SK-N-SH (cell line): ENCODE results near the gene RAC2. TPM values are rescaled to one million over a fixed set of nuclear protein-coding genes. Genes with fewer than 3 reads are reported as not detected.

Source experiments
- CTCF ChIA-PET: fragments of 300-600, 350-600 bp; formaldehyde crosslinking; extraction: SDS; loops from one replicate; lab custom pipeline; 2021; lab: Yijun Ruan, JAX
- POLR2A ChIA-PET: fragments of 350-600 bp; sonication (Branson Sonifier 250); formaldehyde crosslinking; extraction: SDS; loops from one replicate; lab custom pipeline; 2020; ENCODE audit warnings: antibody characterized with exemption, inconsistent platforms; lab: Yijun Ruan, JAX
- DNase-seq: peaks from one replicate; pipeline ENCODE4 v3.0.0; 2012
- H2AFZ ChIP-seq: fragments of 200-600 bp; sonication (generic); 2 replicates; pipeline ENCODE4 v1.8.1; 2016; ENCODE audit warnings: antibody characterized with exemption, mild to moderate bottlenecking, low read depth
- H3F3A ChIP-seq: fragments of 200-600 bp; sonication (generic); replicated peaks from 2 replicates; pipeline ENCODE3; 2016; ENCODE audit warnings: antibody characterized with exemption, mild to moderate bottlenecking; ENCODE audit not compliant: insufficient read depth
- H3K27ac ChIP-seq, 2 experiments: fragments of 200-500 bp in 1 of 2; fragments of 200-600 bp in 1 of 2; sonication (Bioruptor generic) in 1 of 2; sonication (generic), shearing (Covaris generic) in 1 of 2; 2 replicates each; pipeline versions ENCODE4 v1.5.1 to v1.6.1; 2014 to 2016; ENCODE audit warnings: low read depth in 2 of 2, inconsistent platforms in 1 of 2, low read length in 1 of 2, mild to moderate bottlenecking in 1 of 2, mixed read lengths in 1 of 2
- H3K27me3 ChIP-seq: fragments of 200-600 bp; sonication (generic), shearing (Covaris generic); 2 replicates; pipeline ENCODE4 v1.6.1; 2016; ENCODE audit warnings: mixed run types; ENCODE audit not compliant: insufficient read depth
- H3K36me3 ChIP-seq, 2 experiments: fragments of 200-500 bp in 1 of 2; fragments of 200-600 bp in 1 of 2; sonication (Bioruptor generic) in 1 of 2; sonication (generic) in 1 of 2; replicated peaks in 1 of 2; 2 replicates each; pipeline versions ENCODE3 to v1.5.1; 2014 to 2016; ENCODE audit warnings: low read length in 1 of 2, mild to moderate bottlenecking in 1 of 2; ENCODE audit not compliant: insufficient read depth in 2 of 2, control insufficient read depth in 1 of 2
- H3K4me1 ChIP-seq, 2 experiments: fragments of 200-500 bp in 1 of 2; fragments of 200-600 bp in 1 of 2; sonication (Bioruptor generic) in 1 of 2; sonication (generic), shearing (Covaris generic) in 1 of 2; 2 replicates each; pipeline versions ENCODE4 v1.5.1 to v1.6.1; 2014 to 2016; ENCODE audit warnings: low read depth in 1 of 2, low read length in 1 of 2, mixed run types in 1 of 2; ENCODE audit not compliant: insufficient read depth in 2 of 2, control insufficient read depth in 1 of 2
- H3K4me2 ChIP-seq: fragments of 200-600 bp; sonication (generic), shearing (Covaris generic); 2 replicates; pipeline ENCODE4 v1.6.1; 2017; ENCODE audit warnings: mixed run types
- H3K4me3 ChIP-seq, 2 experiments: fragments of 200-500 bp in 1 of 2; fragments of 200-600 bp in 1 of 2; sonication (Bioruptor generic) in 1 of 2; sonication (generic), shearing (Covaris generic) in 1 of 2; 2 replicates each; pipeline versions ENCODE4 v1.5.1 to v1.8.1; 2014 to 2016; ENCODE audit warnings: low read depth in 2 of 2, inconsistent platforms in 1 of 2, low read length in 1 of 2, mild to moderate bottlenecking in 1 of 2, mixed read lengths in 1 of 2, moderate library complexity in 1 of 2
- H3K79me2 ChIP-seq: fragments of 200-600 bp; sonication (generic); 2 replicates; pipeline ENCODE4 v1.8.1; 2017; ENCODE audit warnings: mild to moderate bottlenecking; ENCODE audit not compliant: insufficient read depth
- H3K9ac ChIP-seq: fragments of 200-600 bp; sonication (generic); 2 replicates; pipeline ENCODE4 v1.6.1; 2017; ENCODE audit warnings: mixed run types
- H3K9me2 ChIP-seq: fragments of 200-600 bp; sonication (generic); 2 replicates; pipeline ENCODE4 v1.6.1; 2017; ENCODE audit warnings: mixed run types
- H3K9me3 ChIP-seq: fragments of 200-600 bp; sonication (generic); 2 replicates; pipeline ENCODE4 v1.6.1; 2017; ENCODE audit warnings: mixed run types, mild to moderate bottlenecking, moderate library complexity
- H4K20me1 ChIP-seq: fragments of 200-600 bp; sonication (generic); 2 replicates; pipeline ENCODE4 v1.6.1; 2017; ENCODE audit warnings: mild to moderate bottlenecking, mixed run types; ENCODE audit not compliant: insufficient read depth
- CHD2 ChIP-seq: fragments of 150-350 bp; IDR thresholded peaks from 2 replicates; pipeline ENCODE4 v1.6.1; 2018; ENCODE audit warnings: low read length; ENCODE audit not compliant: partially characterized antibody
- CTCF ChIP-seq: fragments of 200-600 bp; sonication (generic); IDR thresholded peaks from 2 replicates; pipeline ENCODE4 v1.6.1; 2017; ENCODE audit warnings: antibody characterized with exemption, mild to moderate bottlenecking, moderate library complexity
- FOSL2 ChIP-seq: IDR thresholded peaks from 2 replicates; pipeline ENCODE4 v1.4.0; 2012; ENCODE audit warnings: low read depth, mild to moderate bottlenecking, moderate library complexity, borderline replicate concordance
- GATA2 ChIP-seq: sonication (generic); formaldehyde crosslinking; IDR thresholded peaks from 2 replicates; pipeline ENCODE4 v1.5.0; 2020; ENCODE audit warnings: mild to moderate bottlenecking, missing genetic modification reagents
- JUND ChIP-seq: IDR thresholded peaks from 2 replicates; pipeline ENCODE4 v1.4.0; 2012
- RAD21 ChIP-seq: IDR thresholded peaks from 2 replicates; pipeline ENCODE4 v1.6.1; 2012; ENCODE audit warnings: mild to moderate bottlenecking, low read length
- RCOR1 ChIP-seq: fragments of 150-350 bp; IDR thresholded peaks from 2 replicates; pipeline ENCODE4 v1.6.1; 2017; ENCODE audit warnings: antibody characterized with exemption, low read length
- SMC3 ChIP-seq: IDR thresholded peaks from 2 replicates; pipeline ENCODE4 v1.6.1; 2012; ENCODE audit warnings: low read depth, low read length, improper control_type of control experiment
- TAF1 ChIP-seq: IDR thresholded peaks from 2 replicates; pipeline ENCODE4 v1.6.1; 2012; ENCODE audit warnings: low read depth, mild to moderate bottlenecking, low read length, moderate library complexity, borderline replicate concordance
- WGBS: methylation state at CpG from one replicate; pipeline ENCODE4 v1.1.6; 2017; ENCODE audit warnings: low lambda C conversion rate; 5-methylcytosine and 5-hydroxymethylcytosine counted together
- polyA plus RNA-seq, 3 experiments: library from polyadenylated mRNA; depleted of rRNA; stranded (reverse); fragments of >200 nt; gene quantifications; 2 replicates each; pipeline ENCODE4 v1.2.3, GENCODE V29; 2012
- TF ChIP-seq, protein P1 (sequence below): IDR thresholded peaks from 2 replicates; pipeline ENCODE4 v1.4.0; 2012; ENCODE audit warnings: low read depth

RAC2 gene
- polyA plus RNA-seq, 1 of the 3 experiments (the other 2 are of a cell fraction) = 29.9 TPM

GRCh38 chr22:37259540-37260029 is 15.5 kb upstream of the RAC2 start:
- Histone ChIP-seq H3F3A (peaks cover 11% of the 10 kb centered on the region), H3K27ac (no peak overlapping the region), H3K9ac (no peak overlapping the region), H3K27me3 (no peaks in the 10 kb centered on the region), H4K20me1 (no peaks in the 10 kb centered on the region), H3K9me3 (no peaks in the 10 kb centered on the region), H3K4me3 (peak overlapping the region in 1 of 2 experiments; percentile 2; a peak in 1 of 4 replicates), H3K9me2 (no peaks in the 10 kb centered on the region), H3K79me2 (no peaks in the 10 kb centered on the region), H2AFZ (no peak overlapping the region), H3K4me1 (peaks cover 3 to 13% of the 10 kb centered on the region in 2 experiments), H3K36me3 (no peaks in the 10 kb centered on the region), H3K4me2 (0 out of 2 replicates have a peak overlapping the region, but pooled peaks have one; percentile 26)
- DNase-seq = peak; percentile 58
- POLR2A ChIA-PET = no interaction called here
- 13% methylated on average over 22 of the region's 23 CpGs for WGBS
- CTCF ChIA-PET = interaction anchor here (0.6 to 4.8 kb wide), 37 partner anchors 11 to 712 kb away, joined by 3 to 124 read pairs (median 5); partner anchors contain the start of genes CYTH4 and RAC2
- peak; percentile 19; the same call in 1 of the 2 replicates for TF ChIP-seq SMC3
- TF ChIP-seq GATA2 = 0 out of 2 replicates have a peak, but pooled peaks have one; percentile 20
- TF ChIP-seq CHD2 = peak; percentile 79
- TF ChIP-seq JUND = no peak
- peak; percentile 67 for TF ChIP-seq CTCF
- TF ChIP-seq, protein P1, sequence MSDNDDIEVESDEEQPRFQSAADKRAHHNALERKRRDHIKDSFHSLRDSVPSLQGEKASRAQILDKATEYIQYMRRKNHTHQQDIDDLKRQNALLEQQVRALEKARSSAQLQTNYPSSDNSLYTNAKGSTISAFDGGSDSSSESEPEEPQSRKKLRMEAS = 0 out of 2 replicates have a peak, but pooled peaks have one; percentile 37
- TF ChIP-seq RAD21 = 0 out of 2 replicates have a peak, but pooled peaks have one; percentile 21
- TF ChIP-seq FOSL2 = no peak
- TF ChIP-seq TAF1 = no peak

DNA sequence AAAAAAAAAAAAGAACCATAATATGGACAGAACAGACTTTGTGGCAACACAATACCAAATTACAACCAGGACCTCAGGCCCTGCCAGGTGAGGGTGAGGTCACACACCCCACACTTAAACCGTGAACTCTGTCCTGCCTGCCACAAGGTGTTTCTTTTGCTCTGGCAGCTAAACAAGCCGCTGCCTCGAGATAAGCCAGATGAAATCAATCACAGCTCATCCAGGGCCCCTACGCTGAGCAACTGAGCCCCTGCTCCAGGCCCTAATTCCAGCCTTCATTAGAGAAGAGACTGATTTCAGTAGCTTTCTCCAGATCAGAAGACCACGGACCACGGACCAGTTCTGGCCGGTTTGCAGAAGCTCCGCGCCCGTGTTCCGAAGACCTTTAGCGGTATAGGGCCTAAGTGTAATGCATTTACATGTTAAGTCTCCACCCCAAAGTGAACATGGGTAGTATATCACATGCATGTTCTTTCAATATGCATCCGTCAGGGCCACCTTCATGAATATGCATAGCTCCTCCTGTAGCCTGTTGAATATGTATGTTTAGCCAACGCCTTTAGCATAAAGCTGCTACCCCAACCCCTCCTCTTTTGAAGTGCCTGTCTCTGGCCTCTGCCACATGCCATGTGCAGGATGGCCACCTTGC is 14.8 kb upstream of the RAC2 start:
- H3K27ac ChIP-seq = no peak overlapping the region
- H3K36me3 ChIP-seq = no peaks in the 10 kb centered on the region
- no peaks in the 10 kb centered on the region for H3K79me2 ChIP-seq
- no peaks in the 10 kb centered on the region for H3K27me3 ChIP-seq
- H3K9me2 ChIP-seq = no peaks in the 10 kb centered on the region
- H3K4me1 ChIP-seq = peaks cover 3 to 16% of the 10 kb centered on the region in 2 experiments
- no peak overlapping the region for H3K4me3 ChIP-seq
- no peak for DNase-seq
- 0 out of 2 replicates have a peak overlapping the region, but pooled peaks have one; percentile 26 for H3K4me2 ChIP-seq
- H2AFZ ChIP-seq = no peak overlapping the region
- H3K9me3 ChIP-seq = no peaks in the 10 kb centered on the region
- no peak overlapping the region for H3K9ac ChIP-seq
- ChIA-PET POLR2A (no interaction called here), CTCF (interaction anchor here (0.6 to 4.8 kb wide), 25 partner anchors 12 to 477 kb away, joined by 3 to 124 read pairs (median 5); partner anchors contain the start of genes CYTH4 and RAC2)
- peaks cover 16% of the 10 kb centered on the region for H3F3A ChIP-seq
- 91% methylated on average over 12 of the region's 14 CpGs for WGBS
- TF ChIP-seq CHD2 (no peak), RAD21 (no peak), FOSL2 (no peak), RCOR1 (no peak)
- H4K20me1 ChIP-seq = no peaks in the 10 kb centered on the region
